Stimulated activated CD4-positive, alpha-beta T cell treated with anti-CD3 and anti-CD28 coated beads, Interleukin-4, amount 100 ng/mL, for 4 hours (primary cell): Measurements from ENCODE around the gene SIVA1.
A peak's percentile ranks its signal among the peaks of the same experiment; 100 is the strongest.

Experiments
- DNase-seq, 2 experiments: peaks; one replicate each; pipeline ENCODE4 v3.0.0-alpha.2; 2020

SIVA1 gene

GRCh38 chr14:104752735-104753527 is at the start of gene SIVA1:
Gene SIVA1, plus strand, starts transcription at chr14:104753147. Its CDS starts 55 bp downstream, at chr14:104753202.
- peak; percentile 99 to 100 for DNase-seq

GRCh38 chr14:104703269-104703668 is 49.7 kb upstream of the SIVA1 start:
- no peak for DNase-seq

DNA sequence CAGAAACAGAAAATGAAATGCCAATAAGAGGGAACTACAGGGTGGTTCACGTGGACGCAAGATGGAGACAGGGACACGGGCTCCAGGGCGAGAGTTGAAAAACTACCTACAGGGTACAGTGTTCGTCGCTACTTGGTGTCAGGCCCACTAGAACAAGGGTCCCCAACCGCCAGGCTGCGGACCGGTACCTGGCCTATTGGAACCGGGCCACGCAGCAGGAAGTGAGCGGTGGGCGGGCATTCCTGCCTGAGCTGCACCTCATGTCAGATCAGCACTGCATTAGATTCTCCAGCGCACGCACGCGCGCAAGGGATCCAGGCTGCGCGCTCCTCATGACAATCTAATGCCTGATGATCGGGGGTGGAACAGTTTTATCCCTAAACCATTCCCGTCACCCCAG is 48.7 kb upstream of the SIVA1 start:
- DNase-seq = no peak

- no peak for DNase-seq
These were observed 47.5 kb upstream of the SIVA1 start for GRCh38 chr14:104705340-104706047.

DNA sequence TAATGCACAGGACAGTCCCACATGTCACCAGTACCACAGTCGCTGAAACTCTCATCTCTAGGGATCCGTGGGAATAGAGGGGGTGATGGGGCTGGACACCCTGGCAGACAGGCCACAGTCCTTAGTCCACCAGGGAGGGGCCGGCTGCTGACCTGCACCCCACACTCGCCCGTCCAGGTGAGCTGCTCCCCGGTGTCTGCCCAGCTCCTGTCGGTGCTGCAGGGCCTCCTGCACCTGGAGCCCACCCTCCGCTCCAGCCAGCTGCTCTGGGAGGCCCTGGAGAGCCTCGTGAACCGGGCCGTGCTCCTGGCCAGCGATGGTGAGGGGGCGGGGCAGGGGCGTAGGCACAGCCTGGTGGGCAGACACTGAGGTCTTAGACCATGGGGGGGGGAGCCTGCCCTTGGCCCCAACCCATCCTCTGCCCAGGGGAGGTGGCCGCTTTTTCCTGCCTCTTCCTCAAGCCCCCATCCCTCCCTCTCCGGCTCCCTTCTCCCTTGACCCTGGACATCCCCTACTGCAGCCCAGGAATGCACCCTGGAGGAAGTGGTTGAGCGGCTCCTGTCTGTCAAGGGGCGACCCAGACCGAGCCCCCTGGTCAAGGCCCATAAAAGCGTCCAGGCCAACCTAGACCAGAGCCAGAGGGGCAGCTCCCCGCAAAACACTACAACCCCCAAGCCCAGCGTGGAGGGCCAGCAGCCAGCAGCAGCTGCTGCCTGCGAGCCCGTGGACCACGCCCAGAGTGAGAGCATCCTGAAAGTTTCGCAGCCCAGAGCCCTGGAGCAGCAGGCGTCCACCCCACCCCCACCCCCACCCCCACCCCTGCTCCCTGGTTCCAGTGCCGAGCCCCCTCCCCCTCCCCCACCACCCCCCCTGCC is 46.0 kb upstream of the SIVA1 start:
- DNase-seq = no peak

- DNase-seq = no peak
These were observed 45.0 kb upstream of the SIVA1 start for GRCh38 chr14:104707608-104708595.

DNA sequence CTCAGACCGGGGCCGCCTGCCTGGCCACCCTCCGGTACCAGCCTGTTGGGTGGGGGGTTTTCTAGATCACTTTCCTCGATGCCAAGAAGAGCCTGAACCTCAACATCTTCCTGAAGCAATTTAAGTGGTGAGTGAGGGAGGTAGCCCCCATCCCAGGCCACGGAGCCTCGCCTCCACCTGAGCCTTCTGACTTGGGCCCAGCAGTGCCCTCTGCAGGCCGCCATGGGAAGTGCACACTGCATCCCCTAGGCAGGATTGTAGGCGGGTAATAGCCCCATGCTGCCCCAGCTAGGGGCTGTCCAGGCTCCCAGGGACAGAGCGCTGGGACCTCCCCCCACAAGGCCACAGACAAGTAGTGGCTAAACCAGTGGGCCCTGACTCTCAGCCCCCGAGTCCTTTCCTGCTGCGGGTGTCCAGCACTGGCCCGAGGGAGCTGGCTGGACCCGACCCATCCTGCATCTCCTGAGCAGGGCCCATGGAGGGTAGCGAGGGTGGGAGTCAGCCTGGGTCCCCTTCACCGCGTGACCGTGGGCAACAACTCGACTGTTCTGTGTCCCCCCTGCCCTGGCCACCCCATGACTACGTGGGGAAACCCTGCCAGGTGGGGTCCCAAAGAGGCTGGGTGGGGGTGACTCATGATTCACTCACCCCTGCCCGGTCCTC is 44.2 kb upstream of the SIVA1 start:
- peak; percentile 62 to 71 for DNase-seq

- no peak for DNase-seq
These were observed 43.4 kb upstream of the SIVA1 start for GRCh38 chr14:104709387-104710039.

- DNase-seq = no peak
These were observed 42.7 kb upstream of the SIVA1 start for GRCh38 chr14:104710071-104710735.

DNA sequence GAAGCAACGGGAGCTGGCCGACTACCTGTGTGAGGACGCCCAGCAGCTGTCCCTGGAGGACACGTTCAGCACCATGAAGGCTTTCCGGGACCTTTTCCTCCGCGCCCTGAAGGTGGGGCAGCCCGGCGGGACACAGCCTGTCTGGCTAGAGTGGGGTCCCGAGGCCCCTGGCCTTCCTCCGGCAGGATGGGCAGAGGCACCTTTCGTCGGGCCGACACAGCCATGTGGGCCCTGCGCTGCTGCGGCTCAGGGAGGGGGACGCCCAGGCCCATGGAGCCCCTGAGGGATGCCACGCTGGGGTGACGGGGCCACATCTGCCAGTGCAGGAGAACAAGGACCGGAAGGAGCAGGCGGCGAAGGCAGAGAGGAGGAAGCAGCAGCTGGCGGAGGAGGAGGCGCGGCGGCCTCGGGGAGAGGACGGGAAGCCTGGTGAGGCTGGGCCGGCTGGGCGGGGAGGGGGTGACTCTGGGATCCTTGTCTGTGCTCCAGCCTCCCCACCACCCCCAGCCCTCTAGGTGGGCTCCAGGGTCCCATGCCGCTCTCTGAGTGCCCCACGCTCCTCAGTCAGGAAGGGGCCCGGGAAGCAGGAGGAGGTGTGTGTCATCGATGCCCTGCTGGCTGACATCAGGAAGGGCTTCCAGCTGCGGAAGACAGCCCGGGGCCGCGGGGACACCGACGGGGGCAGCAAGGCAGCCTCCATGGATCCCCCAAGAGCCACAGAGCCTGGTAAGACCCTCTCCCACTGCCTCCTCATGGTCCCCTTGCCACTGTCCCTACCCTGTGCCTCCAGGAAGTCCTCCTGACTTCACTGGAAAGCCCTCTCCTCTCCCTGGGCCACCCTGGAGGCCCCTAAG is 39.8 kb upstream of the SIVA1 start:
- DNase-seq = no peak

DNA sequence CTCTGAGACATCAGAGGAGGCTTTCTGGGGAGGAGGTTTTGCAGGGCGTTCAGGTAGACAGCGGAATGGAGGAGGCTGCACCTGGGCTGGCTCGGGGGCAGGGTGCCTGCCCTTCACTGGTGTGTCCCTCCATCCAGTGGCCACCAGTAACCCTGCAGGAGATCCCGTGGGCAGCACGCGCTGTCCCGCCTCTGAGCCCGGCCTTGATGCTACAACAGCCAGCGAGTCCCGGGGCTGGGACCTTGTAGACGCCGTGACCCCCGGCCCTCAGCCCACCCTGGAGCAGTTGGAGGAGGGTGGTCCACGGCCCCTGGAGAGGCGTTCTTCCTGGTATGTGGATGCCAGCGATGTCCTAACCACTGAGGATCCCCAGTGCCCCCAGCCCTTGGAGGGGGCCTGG is 38.9 kb upstream of the SIVA1 start:
- DNase-seq = no peak

DNA sequence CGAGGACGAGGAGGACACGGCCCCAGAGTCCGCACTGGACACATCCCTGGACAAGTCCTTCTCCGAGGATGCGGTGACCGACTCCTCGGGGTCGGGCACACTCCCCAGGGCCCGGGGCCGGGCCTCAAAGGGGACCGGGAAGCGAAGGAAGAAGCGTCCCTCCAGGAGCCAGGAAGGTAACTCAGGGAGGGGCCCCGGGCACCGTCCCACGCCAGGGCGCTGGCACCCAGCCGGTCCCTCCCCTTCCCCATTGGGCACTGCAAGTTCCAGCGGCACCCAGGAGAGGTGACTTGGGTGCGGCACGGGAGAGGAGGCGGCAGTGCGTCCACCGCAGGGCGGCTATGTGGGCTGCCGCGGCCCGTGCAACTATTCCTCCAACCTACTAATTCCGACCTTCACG is 38.3 kb upstream of the SIVA1 start:
- DNase-seq = no peak

GRCh38 chr14:104715416-104715815 is 37.5 kb upstream of the SIVA1 start:
- DNase-seq = no peak

DNA sequence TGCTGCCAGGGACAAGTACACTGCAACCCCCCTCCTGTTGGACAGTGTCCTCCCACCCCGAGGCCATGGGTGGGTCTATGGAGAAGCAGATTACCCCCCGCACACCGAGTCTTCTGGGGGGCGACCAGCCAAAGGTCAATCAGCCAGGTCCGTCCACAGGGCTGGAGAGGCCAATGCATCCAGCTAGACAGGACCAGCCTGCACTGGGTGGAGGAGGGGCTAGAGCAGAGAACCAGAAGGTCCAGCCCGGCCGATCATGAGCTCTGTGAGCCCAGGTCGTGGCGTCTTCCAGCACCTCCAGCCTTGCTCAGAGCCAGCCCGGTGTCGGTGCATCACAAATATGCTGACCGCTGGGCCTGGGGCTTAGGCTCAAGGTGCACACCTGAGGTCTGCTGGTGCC is 37.1 kb upstream of the SIVA1 start:
- no peak for DNase-seq

DNA sequence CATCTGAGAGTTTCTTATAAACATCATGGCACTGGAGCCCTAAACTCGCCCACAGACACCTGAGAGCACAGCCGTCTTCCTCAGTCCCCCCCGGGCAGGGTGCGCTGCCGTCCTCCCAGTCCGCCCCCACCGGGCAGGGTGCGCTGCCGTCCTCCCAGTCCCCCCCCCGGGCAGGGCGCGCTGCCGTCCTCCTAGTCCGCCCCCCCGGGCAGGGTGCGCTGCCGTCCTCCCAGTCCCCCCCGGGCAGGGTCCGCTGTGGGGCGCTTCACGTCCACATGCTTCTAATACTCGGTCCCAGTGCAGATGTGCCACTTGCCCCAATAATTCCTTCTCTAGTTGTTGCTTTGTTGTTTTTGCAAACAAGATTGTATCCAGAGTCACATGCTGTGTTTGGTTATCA is 35.8 kb upstream of the SIVA1 start:
- DNase-seq = no peak

DNA sequence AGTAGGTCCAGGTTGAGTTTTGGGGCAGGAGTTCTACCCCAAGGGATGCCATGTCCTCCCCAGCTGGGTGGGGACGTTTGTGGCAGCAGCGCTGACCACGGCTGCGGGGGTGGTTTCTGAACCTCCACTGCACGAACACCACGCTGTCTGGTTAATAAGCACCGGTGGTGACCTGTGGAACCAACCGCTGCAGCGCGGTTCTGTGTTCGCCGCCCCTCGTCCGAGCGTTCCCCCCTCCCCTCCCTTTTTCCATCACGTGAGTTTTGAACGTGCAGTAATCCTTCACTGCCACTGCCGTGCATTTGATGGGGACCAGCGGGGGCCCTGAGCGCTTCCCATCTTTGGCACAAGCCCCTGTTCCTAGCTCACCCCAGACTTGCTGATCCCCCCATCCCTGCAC is 35.3 kb upstream of the SIVA1 start:
- DNase-seq = no peak

DNA sequence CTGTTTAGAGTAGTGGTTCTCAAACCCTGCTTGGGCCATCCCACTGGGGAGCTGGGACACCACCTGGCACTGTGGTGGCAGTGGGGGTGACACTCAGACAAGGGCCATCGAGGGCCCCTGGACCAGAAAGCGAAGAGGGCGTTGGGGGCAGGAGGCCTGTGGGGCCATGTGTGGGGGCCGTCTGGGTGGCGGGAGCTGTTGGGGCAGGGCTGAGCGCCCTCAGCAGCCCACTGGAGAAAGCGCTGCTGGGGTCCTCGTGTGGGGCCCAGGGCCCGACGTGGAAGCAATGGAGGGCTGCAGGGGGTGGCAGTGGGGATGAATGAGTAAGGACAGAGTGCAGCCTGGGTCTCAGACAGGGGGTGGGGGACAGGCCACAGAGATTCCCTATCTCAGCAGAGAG is 34.8 kb upstream of the SIVA1 start:
- no peak for DNase-seq

GRCh38 chr14:104718871-104719270 is 34.1 kb upstream of the SIVA1 start:
- no peak for DNase-seq

GRCh38 chr14:104719343-104719742 is 33.6 kb upstream of the SIVA1 start:
- no peak for DNase-seq
